PFSK-1 (cell line): ENCODE results near the gene AXIN2.

Source experiments
- FOXP2 ChIP-seq: optimal IDR thresholded peaks from 2 replicates; pipeline ENCODE3; 2011; ENCODE audit warnings: borderline replicate concordance, control low read depth, inconsistent platforms; ENCODE audit not compliant: insufficient read depth; ENCODE audit errors: extremely low read length, extremely low read depth
- POLR2AphosphoS5 ChIP-seq: IDR thresholded peaks from 2 replicates; pipeline ENCODE4 v1.6.1; 2012; ENCODE audit warnings: low read depth, mild to moderate bottlenecking, control low read depth, low read length, moderate library complexity
- SIN3A ChIP-seq: IDR thresholded peaks from 2 replicates; pipeline ENCODE4 v1.6.1; 2012; ENCODE audit warnings: mild to moderate bottlenecking, low read length, moderate library complexity, borderline replicate concordance; ENCODE audit not compliant: insufficient read depth
- TAF1 ChIP-seq: IDR thresholded peaks from 2 replicates; pipeline ENCODE4 v1.6.1; 2012; ENCODE audit warnings: low read length, control low read depth, borderline replicate concordance; ENCODE audit not compliant: insufficient read depth
- TF ChIP-seq, protein P1 (sequence below), 2 experiments: IDR thresholded peaks; 2 replicates each; pipeline versions ENCODE4 v1.6.1 to v1.8.0; 2011 to 2012; ENCODE audit warnings: low read depth in 2 of 2, low read length in 2 of 2, control low read depth in 1 of 2, inconsistent platforms in 1 of 2, mild to moderate bottlenecking in 1 of 2, moderate library complexity in 1 of 2; ENCODE audit not compliant: insufficient read depth in 1 of 2

The AXIN2 gene

DNA sequence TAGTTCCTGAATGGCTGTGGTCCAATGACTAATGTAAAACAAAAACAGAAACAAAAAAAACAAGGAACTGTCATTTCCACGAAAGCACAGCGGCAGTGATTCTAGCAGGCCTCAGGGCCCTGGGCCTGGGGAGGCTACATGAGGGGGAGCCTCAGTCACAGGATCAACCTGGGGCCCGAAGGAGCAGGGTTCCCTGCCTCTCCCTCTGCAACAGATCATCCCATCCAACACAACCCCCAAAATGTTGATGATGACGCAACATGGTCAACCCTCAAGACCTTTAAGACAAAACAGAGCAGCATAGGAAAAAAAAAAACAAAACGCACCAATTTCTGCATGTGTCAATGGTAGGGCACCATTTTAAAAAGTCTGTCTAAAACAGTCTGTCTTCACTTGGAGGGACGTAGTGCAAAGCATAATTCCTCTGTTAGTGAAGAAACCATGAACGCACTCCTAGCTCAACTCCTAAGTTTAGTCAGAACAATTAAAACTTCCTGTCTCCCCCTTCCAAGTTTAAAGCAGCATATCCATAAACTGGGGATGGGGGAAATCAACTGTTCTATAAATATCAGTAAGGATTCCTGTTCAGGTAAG lies 32.3 kb downstream of the AXIN2 start:
- TF ChIP-seq SIN3A, result no peak
- TF ChIP-seq, protein P1, sequence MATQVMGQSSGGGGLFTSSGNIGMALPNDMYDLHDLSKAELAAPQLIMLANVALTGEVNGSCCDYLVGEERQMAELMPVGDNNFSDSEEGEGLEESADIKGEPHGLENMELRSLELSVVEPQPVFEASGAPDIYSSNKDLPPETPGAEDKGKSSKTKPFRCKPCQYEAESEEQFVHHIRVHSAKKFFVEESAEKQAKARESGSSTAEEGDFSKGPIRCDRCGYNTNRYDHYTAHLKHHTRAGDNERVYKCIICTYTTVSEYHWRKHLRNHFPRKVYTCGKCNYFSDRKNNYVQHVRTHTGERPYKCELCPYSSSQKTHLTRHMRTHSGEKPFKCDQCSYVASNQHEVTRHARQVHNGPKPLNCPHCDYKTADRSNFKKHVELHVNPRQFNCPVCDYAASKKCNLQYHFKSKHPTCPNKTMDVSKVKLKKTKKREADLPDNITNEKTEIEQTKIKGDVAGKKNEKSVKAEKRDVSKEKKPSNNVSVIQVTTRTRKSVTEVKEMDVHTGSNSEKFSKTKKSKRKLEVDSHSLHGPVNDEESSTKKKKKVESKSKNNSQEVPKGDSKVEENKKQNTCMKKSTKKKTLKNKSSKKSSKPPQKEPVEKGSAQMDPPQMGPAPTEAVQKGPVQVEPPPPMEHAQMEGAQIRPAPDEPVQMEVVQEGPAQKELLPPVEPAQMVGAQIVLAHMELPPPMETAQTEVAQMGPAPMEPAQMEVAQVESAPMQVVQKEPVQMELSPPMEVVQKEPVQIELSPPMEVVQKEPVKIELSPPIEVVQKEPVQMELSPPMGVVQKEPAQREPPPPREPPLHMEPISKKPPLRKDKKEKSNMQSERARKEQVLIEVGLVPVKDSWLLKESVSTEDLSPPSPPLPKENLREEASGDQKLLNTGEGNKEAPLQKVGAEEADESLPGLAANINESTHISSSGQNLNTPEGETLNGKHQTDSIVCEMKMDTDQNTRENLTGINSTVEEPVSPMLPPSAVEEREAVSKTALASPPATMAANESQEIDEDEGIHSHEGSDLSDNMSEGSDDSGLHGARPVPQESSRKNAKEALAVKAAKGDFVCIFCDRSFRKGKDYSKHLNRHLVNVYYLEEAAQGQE (IDR thresholded peaks at IDR 0.05; ENCODE audit: insufficient read depth in 1 of 2, low read depth in 2 of 2, low read length in 2 of 2), result no peak
- no peak for TF ChIP-seq FOXP2
- TF ChIP-seq POLR2AphosphoS5, result no peak
- no peak for TF ChIP-seq TAF1

DNA sequence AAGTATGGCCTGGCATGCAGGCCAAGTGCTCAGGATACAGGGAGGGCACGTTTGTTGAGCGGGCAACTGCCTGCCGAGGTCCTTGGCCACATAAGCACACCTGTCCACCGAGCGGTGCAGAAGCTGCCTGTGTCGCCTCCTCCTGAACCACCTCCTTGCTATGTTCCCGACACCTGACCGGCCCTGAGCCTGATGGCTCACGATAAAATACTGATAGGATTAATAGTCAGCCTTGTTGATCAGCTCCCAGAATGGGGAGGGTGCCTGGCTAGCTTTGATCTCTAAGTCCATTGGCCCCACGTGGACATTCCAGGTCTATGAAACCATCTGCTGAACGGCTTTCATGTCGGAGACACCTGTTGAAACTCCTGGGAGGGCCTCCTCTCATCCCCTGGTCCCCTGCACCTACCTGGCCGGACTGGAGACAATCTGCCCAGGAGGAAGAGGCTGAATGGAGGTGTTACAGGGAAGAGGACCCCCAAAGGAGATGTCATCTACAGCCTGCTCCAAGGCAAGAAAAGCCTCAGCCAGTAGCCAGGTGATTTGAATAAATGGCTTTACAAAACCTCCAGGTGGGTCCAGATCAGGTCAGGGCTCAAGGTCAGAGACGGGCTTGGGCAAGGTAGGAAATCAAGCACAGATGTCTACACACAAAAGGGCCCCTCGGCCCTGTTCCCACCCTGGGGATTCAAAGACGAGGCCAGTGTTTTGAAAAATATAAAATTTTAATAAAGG lies 33.4 kb downstream of the AXIN2 start:
- no peak for TF ChIP-seq TAF1
- no peak for TF ChIP-seq SIN3A
- no peak for TF ChIP-seq POLR2AphosphoS5
- TF ChIP-seq FOXP2, result no peak
- TF ChIP-seq, protein P1 (IDR thresholded peaks at IDR 0.05; ENCODE audit: insufficient read depth in 1 of 2, low read depth in 2 of 2, low read length in 2 of 2), result no peak

DNA sequence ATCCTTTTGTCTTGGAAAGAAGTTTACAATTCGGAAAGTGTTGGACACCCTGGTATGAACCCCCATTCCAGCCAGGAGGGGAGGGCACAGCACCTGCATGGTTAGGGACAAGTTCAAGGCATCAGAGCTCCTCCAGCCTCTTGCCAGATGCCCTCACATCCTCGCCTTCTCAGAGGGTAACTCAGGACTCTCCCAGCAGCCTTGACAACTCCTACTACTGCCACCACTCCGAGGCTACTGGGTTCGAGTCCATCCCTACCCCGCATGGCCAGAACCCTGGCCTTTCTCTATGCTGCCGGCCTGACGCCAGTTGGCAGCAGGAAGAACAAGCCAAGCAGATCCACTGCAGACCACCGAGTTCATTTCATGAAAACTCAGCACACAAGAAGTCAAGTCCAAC lies 34.1 kb downstream of the AXIN2 start:
- TF ChIP-seq TAF1, result no peak
- TF ChIP-seq, protein P1 (IDR thresholded peaks at IDR 0.05; ENCODE audit: insufficient read depth in 1 of 2, low read depth in 2 of 2, low read length in 2 of 2), result no peak
- no peak for TF ChIP-seq POLR2AphosphoS5
- no peak for TF ChIP-seq SIN3A
- TF ChIP-seq FOXP2, result no peak

DNA sequence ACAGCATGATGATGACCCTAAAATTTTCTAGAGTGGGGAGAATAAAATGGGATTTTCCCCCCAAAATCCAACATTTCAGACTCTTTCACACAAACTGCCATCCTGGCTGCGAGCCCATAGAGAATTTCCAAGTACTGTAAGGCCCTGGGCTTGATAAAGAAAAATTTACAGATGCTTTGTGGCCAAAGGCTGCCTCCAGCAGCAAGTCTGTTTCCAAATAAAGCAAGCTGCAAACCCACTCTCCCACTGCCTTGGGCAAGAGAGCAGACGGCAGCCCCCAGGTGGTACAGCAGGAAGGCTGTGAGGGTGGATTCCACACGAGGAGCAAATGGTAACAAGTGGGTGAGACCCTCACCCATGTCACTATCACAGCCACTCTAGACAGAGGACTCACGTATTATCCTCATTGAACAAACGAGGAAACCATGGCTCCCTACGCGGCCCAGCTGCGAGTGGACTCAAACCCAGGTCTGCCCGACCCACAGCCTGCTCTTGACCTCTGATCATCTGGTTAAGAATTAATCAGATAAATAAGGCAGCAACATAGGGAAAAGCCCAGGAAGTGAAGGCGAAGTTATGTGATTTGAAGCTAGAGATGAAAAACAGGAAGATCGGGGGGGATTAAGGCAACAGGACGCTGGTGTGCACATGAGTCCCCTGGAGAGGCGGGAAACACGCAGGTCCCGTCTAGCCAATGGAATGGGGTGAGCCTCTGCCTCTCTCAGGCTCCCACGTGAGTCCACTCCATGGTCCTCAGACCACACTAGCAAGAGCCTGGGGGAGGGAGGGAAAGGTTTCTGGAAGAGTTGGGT lies 37.4 kb downstream of the AXIN2 start:
- TF ChIP-seq, protein P1 (IDR thresholded peaks at IDR 0.05; ENCODE audit: insufficient read depth in 1 of 2, low read depth in 2 of 2, low read length in 2 of 2), result no peak
- TF ChIP-seq TAF1 (no peak), SIN3A (no peak), FOXP2 (no peak), POLR2AphosphoS5 (no peak)
